Suprapubic skin (tissue), 4 donors: ENCODE data around the gene MTFR1L. TPM values are rescaled to one million over a fixed set of nuclear protein-coding genes. Genes with fewer than 3 reads are reported as not detected.

Source experiments
- DNase-seq, 2 donors: peaks; one replicate each; pipeline ENCODE4 v3.0.0-alpha.2; 2019; ENCODE audit warnings: low spot score in 2 of 2
- H3K27ac ChIP-seq: fragments of 200-600 bp; sonication (generic); one replicate; pipeline ENCODE4 v1.5.1; 2019
- H3K27me3 ChIP-seq: fragments of 200-600 bp; sonication (generic); one replicate; pipeline ENCODE4 v1.5.1; 2019
- H3K36me3 ChIP-seq: fragments of 200-600 bp; sonication (generic); one replicate; pipeline ENCODE4 v1.5.1; 2019
- H3K4me1 ChIP-seq: fragments of 200-600 bp; sonication (generic); one replicate; pipeline ENCODE4 v1.5.1; 2019
- H3K4me3 ChIP-seq: fragments of 200-600 bp; sonication (generic); one replicate; pipeline ENCODE4 v1.5.1; 2019; ENCODE audit warnings: mild to moderate bottlenecking
- H3K9me3 ChIP-seq: fragments of 200-600 bp; sonication (generic); one replicate; pipeline ENCODE4 v1.5.1; 2019
- EP300 ChIP-seq: sonication (generic); formaldehyde crosslinking; IDR thresholded peaks from one replicate; pipeline ENCODE4 v1.6.1; 2017; ENCODE audit warnings: antibody characterized with exemption
- POLR2A ChIP-seq, 2 donors: fragments of 450-650 bp; IDR thresholded peaks; one replicate each; pipeline ENCODE4 v1.6.1; 2017; ENCODE audit warnings: antibody characterized with exemption in 2 of 2, mild to moderate bottlenecking in 2 of 2, moderate library complexity in 2 of 2
- POLR2AphosphoS5 ChIP-seq, 3 donors: sonication (generic); formaldehyde crosslinking; IDR thresholded peaks; one replicate each; pipeline ENCODE4 v1.6.1; 2017; ENCODE audit warnings: antibody characterized with exemption in 3 of 3
- WGBS: methylation state at CpG from one replicate; pipeline ENCODE4 v1.1.5; 2018; 5-methylcytosine and 5-hydroxymethylcytosine counted together
- total RNA-seq, 4 donors: library from RNA; depleted of rRNA; stranded (reverse); fragments of >200 nt; gene quantifications; one replicate each; pipeline ENCODE4 v1.1.0, GENCODE V29; 2016
- TF ChIP-seq, protein P1 (sequence below), 2 donors: fragments of 200-600 bp in 1 of 2; fragments of 450-650 bp in 1 of 2; sonication (generic) in 1 of 2; IDR thresholded peaks; one replicate each; pipeline ENCODE4 v1.5.1; 2016 to 2019; ENCODE audit warnings: antibody characterized with exemption in 2 of 2, mild to moderate bottlenecking in 1 of 2, moderate library complexity in 1 of 2

Gene MTFR1L
- total RNA-seq, 4 donors from 2014 or later: 35.2 to 79.3 (median 48.1) TPM

DNA sequence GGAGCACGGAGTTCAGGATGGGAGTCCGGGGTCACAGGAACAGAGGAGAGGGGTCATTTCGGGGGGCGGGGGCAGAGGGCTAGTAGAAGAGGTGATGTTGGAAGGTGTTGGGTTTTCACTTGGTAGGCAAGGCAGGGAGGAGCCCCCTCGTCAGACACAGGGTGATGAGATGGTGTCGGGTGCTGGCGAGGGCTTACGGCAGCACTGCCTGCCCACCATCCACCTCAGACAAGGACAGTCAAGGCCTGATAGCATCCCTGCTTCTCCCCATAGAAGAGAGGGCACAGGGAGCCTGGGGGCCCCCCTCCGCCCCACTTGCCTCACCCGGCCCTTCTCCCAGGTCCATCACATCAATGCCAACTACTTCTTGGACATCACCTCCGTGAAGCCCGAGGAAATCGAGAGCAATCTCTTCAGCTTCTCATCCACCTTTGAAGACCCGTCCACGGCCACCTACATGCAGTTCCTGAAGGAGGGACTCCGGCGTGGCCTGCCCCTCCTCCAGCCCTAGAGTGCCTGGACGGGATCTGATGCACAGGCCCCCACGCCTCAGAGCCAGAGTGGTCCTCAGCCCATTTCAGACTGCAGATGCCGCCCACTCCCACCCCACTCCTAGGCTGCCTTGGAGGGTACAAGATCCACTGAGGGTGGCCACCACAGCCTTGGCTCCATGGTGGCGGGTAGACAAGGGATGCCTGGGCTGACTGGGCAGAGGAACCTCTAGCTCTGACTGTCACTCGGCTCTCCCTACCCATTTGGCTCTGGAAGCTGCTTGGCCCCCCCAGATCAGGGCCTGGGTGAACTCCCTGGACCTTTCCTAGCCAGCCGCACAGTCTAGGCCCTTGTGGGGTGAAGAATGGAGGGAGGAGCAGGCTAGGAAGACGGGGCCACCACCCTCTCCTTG lies 4.3 kb upstream of the MTFR1L start:
- Histone ChIP-seq H3K27ac (no peak overlapping the region), H3K36me3 (peaks cover 50% of the 10 kb centered on the region), H3K9me3 (no peaks in the 10 kb centered on the region), H3K27me3 (no peaks in the 10 kb centered on the region), H3K4me3 (no peak overlapping the region), H3K4me1 (peaks cover 18% of the 10 kb centered on the region)
- TF ChIP-seq, protein P1, sequence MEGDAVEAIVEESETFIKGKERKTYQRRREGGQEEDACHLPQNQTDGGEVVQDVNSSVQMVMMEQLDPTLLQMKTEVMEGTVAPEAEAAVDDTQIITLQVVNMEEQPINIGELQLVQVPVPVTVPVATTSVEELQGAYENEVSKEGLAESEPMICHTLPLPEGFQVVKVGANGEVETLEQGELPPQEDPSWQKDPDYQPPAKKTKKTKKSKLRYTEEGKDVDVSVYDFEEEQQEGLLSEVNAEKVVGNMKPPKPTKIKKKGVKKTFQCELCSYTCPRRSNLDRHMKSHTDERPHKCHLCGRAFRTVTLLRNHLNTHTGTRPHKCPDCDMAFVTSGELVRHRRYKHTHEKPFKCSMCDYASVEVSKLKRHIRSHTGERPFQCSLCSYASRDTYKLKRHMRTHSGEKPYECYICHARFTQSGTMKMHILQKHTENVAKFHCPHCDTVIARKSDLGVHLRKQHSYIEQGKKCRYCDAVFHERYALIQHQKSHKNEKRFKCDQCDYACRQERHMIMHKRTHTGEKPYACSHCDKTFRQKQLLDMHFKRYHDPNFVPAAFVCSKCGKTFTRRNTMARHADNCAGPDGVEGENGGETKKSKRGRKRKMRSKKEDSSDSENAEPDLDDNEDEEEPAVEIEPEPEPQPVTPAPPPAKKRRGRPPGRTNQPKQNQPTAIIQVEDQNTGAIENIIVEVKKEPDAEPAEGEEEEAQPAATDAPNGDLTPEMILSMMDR (IDR thresholded peaks at IDR 0.05): no peak
- TF ChIP-seq POLR2A (IDR thresholded peaks at IDR 0.05): no peak
- TF ChIP-seq EP300: no peak
- no peak for TF ChIP-seq POLR2AphosphoS5 (IDR thresholded peaks at IDR 0.05)
- no peak for DNase-seq
- WGBS: 85% methylated on average over 21 of the region's 24 CpGs

DNA sequence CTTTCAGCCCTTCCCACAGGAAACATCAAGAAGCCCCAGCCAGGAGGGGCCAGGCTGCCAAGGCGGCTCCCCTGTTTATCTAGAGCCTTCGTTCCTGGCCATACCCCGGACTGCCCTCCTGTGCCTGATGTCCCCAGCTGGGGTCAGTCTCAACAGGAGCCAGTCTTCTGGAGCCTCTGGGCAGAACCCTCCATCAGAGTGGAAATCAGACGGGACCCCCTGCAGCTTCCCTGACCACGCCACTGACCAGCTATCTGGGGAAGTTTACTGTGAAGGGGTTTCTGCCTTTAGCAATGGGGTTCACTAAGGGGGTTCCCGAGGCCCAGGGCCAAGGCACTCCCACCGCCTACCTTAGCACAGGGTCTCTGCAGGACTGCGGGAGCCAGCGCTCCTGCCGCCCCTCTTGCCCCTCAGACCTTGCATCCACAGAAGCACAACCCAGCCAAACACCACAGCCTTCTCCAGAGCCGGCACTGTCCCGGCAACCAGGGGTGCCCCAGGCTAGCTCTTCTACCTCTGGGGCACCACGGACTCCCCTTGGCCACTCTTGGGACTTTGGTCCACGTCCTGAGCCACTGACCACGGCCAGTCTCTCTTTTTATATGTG lies 3.5 kb upstream of the MTFR1L start:
- no peak for TF ChIP-seq EP300
- TF ChIP-seq POLR2A (IDR thresholded peaks at IDR 0.05): no peak
- no peak for TF ChIP-seq POLR2AphosphoS5 (IDR thresholded peaks at IDR 0.05)
- TF ChIP-seq, protein P1 (IDR thresholded peaks at IDR 0.05): no peak
- Histone ChIP-seq H3K4me3 (no peak overlapping the region), H3K27ac (no peak overlapping the region), H3K36me3 (peaks cover 50% of the 10 kb centered on the region), H3K9me3 (no peaks in the 10 kb centered on the region), H3K4me1 (peaks cover 20% of the 10 kb centered on the region), H3K27me3 (no peaks in the 10 kb centered on the region)
- DNase-seq: peak in 1 of 2 donors; percentile 78
- 92% methylated on average over 13 of the region's 15 CpGs for WGBS

DNA sequence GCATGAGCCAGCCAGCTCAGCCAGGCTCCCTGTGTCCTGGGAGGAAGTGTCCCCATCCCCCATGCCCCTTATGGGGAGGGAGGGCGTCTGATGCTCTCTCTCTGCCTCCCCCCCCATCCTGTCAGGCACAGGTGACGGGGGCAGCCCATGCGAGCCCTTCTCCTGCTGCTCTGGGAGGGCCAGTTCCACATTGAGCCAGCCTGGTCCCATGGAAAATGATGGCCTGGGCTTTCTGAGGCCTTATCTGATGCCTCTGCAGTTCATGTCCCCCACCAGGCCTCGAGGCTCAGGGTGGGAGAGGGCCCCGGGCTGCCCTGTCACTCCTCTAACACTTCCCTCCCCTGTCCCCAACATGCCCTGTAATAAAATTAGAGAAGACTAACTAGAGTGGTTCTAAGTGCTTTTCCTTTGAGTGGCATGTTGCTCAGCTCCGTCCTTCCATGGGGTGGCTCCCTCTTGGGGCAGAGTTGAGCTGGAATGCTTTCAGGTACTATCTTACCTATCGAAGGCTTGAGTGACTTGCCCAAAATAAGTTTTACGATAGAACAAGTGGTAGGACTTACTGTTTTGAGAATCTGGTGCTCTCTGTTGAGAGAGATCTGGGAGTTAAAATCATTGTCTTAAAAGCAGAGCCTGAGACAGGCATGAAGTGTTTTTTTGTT lies 1.8 kb upstream of the MTFR1L start:
- peaks cover 38% of the 10 kb centered on the region for H3K36me3 ChIP-seq
- no peaks in the 10 kb centered on the region for H3K27me3 ChIP-seq
- no peaks in the 10 kb centered on the region for H3K9me3 ChIP-seq
- WGBS: 46% methylated on average over 7 of the region's 8 CpGs
- no peak overlapping the region for H3K4me3 ChIP-seq
- TF ChIP-seq EP300 (no peak), POLR2A (IDR thresholded peaks at IDR 0.05) (no peak), POLR2AphosphoS5 (IDR thresholded peaks at IDR 0.05) (no peak)
- TF ChIP-seq, protein P1 (IDR thresholded peaks at IDR 0.05): no peak
- peak overlapping the region; percentile 93 for H3K27ac ChIP-seq
- peaks cover 31% of the 10 kb centered on the region for H3K4me1 ChIP-seq
- no peak for DNase-seq

DNA sequence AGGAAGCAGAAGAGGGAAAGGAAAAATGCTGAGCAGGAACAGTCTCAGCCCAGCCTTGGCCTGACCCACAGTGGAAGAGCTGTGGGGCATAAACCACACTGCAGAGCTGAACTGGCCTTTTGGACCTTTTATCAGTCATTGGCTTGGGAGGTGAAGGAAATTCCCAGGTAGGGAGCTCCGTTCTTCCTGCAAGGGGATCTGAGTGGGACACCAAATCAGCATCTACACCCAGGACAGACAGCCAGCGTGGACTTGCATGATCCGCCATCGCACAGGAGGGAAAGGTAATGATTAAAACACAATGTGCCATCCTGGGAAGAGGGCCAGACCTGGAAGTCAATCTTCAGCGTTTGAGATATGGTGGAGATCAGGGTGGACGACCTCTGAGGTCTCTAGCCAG lies 1.2 kb upstream of the MTFR1L start:
- Histone ChIP-seq H3K4me1 (peaks cover 31% of the 10 kb centered on the region), H3K4me3 (peak overlapping the region; percentile 77), H3K9me3 (no peaks in the 10 kb centered on the region), H3K27me3 (no peaks in the 10 kb centered on the region), H3K36me3 (peaks cover 34% of the 10 kb centered on the region), H3K27ac (peak overlapping the region; percentile 93)
- WGBS: 33% methylated on average over 6 of the region's 6 CpGs
- TF ChIP-seq EP300 (no peak), POLR2A (IDR thresholded peaks at IDR 0.05) (no peak)
- DNase-seq: no peak

DNA sequence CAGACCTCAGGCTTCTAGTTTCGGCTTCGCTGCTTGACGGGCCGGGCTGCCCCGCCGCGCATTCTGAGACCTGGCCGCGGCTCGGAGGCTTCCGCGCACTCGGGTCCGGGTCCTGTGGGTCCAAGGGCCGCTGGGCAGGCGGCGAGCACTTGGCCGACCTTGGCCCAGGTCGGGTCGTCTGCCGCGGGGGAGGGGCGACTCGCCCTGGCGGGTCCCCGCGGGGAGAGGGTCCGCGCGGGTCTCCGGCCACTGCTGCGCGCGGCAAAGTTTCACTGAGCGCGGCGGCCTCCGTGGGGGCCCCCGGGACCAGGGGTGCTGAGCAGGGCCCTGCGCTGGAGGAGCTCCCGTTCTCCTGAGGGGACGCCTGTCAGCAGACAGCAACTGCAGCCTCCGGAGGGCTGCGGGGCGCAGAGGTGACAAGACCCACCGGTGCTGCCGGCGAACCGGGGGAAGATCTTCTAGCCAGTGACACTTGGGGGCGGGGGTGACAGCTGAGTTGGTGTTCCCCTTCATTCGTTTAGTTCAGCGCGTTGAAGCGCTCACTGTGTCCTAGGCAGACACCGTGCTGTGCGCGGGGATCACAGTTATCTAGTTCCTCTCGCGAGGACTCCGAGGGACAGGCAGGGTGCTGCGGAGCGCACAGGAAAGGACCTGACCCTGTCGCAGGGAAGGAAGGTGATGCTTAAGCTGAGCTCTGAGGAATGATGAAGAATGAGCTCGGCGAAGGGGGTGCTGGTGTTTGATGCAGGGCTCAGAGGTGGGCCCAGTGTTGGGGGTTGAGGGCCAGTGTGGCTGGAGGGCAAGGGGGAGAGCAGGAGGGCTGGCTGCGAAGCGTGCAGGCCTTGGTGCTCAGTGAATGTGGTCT lies 725 bp downstream of the MTFR1L start:
- H3K9me3 ChIP-seq: no peaks in the 10 kb centered on the region
- peak in 1 of 2 donors; percentile 69 for DNase-seq
- no peaks in the 10 kb centered on the region for H3K27me3 ChIP-seq
- no peak for TF ChIP-seq POLR2A (IDR thresholded peaks at IDR 0.05)
- no peak for TF ChIP-seq POLR2AphosphoS5 (IDR thresholded peaks at IDR 0.05)
- TF ChIP-seq, protein P1 (IDR thresholded peaks at IDR 0.05): no peak
- no peak for TF ChIP-seq EP300
- H3K4me3 ChIP-seq: peak overlapping the region; percentile 77
- peak overlapping the region; percentile 93 for H3K27ac ChIP-seq
- 2% methylated on average over 17 of the region's 67 CpGs for WGBS
- peaks cover 31% of the 10 kb centered on the region for H3K4me1 ChIP-seq
- peaks cover 15% of the 10 kb centered on the region for H3K36me3 ChIP-seq
